NAMALWA (cell line): ENCODE measurements around the gene RWDD3.

ENCODE experiments used
- DNase-seq: peaks from one replicate; pipeline ENCODE4 v3.0.0-alpha.2; 2015; ENCODE audit warnings: low spot score

Gene RWDD3

DNA sequence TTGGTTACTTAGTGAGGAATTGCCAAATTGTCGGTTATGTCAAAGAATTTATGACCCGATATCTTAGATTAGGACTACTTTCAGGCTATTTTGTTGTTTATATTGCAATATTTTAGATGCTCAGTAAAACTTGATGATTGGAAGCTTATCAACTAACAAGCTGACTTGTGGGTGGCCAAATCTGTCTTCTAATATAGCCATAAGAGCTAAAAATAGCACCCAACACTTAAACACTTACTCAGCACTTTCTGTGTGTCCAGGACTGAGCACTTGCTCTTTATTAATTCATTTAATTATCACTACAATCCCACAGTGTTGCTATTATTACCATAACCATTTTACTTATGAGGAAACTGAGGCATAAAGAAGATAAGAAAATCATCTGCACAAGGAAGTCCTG, 50.4 kb downstream of the RWDD3 start:
- DNase-seq, result no peak

DNA sequence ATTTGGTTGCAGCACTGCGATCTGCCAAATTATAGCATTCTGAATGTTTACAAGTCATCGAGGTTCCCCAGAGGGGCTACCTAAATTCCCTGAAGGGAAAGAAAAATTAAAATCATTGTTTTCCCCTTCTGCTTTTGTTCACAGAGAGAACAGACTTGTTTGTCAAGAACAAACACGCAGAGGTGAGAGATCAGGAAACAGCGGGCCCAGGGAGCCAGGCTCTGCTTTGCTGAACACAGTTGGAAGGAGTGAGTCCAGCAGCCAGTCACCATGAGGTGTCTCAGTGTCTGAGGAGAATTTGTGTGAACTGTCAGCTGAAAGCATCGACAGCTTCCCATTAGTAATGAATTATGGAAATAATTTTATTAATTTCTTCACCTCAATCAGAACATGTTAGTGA, 52.5 kb downstream of the RWDD3 start:
- DNase-seq, result no peak

DNA sequence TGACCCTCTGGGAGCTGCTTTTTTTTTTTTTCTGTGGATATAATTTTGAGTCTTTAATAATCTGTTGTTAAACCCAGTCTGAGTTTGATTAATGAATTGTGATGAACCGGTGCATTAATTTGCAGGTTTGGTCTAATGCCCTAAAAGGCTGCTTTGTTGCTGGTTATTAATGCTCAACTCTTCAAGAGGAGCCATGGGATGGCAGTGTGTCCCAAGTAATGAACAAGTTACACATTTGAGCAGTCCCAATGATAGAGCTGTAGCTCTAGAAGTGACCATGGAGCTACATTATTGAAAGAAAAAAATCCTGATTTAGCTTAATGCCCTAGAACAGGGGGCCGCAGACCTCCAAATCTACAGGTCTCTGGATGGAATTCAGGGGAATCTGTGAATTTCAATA, 53.1 kb downstream of the RWDD3 start:
- no peak for DNase-seq

DNA sequence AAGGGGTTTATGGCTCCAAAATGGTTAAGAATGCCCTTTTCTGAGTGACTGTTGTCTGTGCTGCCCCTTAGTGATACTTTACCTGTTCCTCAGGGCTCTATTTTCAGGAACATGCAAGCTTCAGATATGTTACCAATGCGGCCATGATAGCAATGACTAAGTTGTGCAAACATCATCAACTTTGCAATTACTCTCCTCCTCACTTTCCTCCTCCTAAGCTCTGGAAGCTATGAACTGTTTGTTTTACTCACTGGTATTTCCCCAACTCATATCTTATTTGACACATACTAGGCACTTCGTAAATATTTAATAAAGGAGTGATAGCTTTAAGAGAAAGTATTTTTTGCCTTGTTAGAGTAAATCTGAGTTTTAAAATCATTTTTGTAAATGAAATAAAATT, 53.8 kb downstream of the RWDD3 start:
- DNase-seq, result no peak
